Muscle layer of colon (tissue), 2 donors: ENCODE data around the gene SFMBT2.

Experiments used
- H3K27ac ChIP-seq: one replicate; pipeline ENCODE4 v1.7.0; 2013; ENCODE audit warnings: low read depth, mild to moderate bottlenecking, low read length, moderate library complexity
- H3K27me3 ChIP-seq, 2 donors: one replicate each; pipeline ENCODE4 v1.7.0; 2013; ENCODE audit warnings: low read length in 2 of 2, mild to moderate bottlenecking in 2 of 2; ENCODE audit not compliant: insufficient read depth in 2 of 2, control insufficient read depth in 1 of 2
- H3K36me3 ChIP-seq: one replicate; pipeline ENCODE4 v1.7.0; 2013; ENCODE audit warnings: mild to moderate bottlenecking, low read length; ENCODE audit not compliant: insufficient read depth
- H3K4me1 ChIP-seq: one replicate; pipeline ENCODE4 v1.7.0; 2013; ENCODE audit warnings: mild to moderate bottlenecking, low read length; ENCODE audit not compliant: insufficient read depth
- H3K4me3 ChIP-seq, 2 donors: one replicate each; pipeline ENCODE4 v1.7.0; 2013; ENCODE audit warnings: low read length in 2 of 2, low read depth in 1 of 2, mild to moderate bottlenecking in 1 of 2, moderate library complexity in 1 of 2
- H3K9ac ChIP-seq: one replicate; pipeline ENCODE4 v1.7.0; 2013; ENCODE audit warnings: low read length
- H3K9me3 ChIP-seq: one replicate; pipeline ENCODE4 v1.7.0; 2013; ENCODE audit warnings: mild to moderate bottlenecking, low read length
- donor health status: abdominal sarcoma.
- donor health status: Adenocarcinoma of cecum.

SFMBT2 gene

DNA sequence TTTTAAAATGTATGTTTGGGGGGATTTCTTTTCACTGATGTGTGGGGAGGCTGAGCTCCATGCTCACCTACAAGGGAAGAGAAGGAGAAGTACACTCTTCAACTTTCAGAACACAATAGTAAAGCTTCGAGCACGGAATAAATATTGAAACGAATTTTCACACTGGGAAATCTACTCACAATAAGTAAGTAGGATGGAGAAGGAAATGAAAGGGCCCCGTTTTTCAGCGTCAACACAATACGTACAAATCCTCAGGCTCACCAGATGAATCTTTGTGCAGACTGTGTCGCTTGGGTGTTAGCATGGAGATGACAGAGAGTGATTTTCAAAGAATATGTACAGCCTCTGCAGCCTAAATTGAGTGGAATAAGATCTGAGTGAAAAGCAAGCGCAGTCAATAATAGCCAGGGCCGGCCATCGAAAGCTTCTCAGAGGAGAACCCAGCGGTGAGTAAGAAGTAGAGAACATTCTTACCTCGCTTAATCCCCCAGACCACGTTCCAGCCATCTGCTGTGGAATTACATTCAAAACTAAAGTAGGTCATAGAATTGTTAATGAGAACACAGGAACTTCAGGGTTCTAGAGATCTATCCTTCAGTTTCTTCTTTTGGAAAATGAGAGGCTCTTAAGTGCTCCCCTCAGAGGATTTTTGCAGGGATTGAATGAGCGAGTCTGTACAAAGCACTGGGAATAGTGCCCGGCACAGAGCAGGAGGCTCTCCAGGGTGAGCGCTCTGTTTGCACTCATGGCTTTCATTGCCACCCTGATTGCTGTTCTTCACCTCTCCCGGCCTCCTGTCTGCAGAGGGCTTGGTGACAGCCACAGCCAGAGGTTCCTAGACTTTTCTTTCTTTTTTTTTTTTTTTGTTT, 292.8 kb downstream of the SFMBT2 start:
- Histone ChIP-seq H3K36me3 (no peaks in the 10 kb centered on the region), H3K9me3 (no peaks in the 10 kb centered on the region), H3K27ac (no peak overlapping the region), H3K9ac (no peak overlapping the region), H3K4me1 (no peaks in the 10 kb centered on the region), H3K27me3 (no peaks in the 10 kb centered on the region), H3K4me3 (no peak overlapping the region)

DNA sequence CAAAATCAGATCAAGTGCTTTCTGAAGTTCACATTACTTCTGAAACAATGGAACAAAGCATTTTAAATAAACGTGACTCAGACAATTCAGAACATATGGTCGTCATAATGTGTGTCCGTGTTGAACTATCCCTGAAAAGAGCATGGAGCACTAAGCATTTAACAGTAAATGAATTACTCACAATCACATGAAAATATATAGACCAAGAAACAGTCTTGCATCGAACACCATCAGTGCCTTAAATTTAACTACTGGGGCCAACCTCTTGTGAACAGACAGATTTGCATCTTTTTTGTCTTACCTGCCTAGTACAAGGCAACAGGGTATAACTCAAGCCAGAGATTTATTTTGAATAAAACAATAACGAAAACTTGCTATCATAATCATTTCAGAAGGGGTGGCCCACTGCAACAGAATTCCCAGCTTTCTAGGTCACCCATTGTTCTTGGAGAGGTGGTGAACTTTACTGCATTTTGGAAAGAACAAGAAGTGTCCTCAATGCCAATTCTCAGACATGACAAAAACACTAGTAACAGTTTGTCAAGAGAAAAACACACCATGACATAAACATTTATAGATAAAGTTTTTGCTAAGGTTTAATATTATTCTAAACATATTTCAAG, 293.5 kb downstream of the SFMBT2 start:
- no peaks in the 10 kb centered on the region for H3K27me3 ChIP-seq
- H3K9me3 ChIP-seq, result no peaks in the 10 kb centered on the region
- H3K4me3 ChIP-seq, result no peak overlapping the region
- H3K36me3 ChIP-seq, result no peaks in the 10 kb centered on the region
- no peaks in the 10 kb centered on the region for H3K4me1 ChIP-seq
- no peak overlapping the region for H3K9ac ChIP-seq
- H3K27ac ChIP-seq, result no peak overlapping the region

DNA sequence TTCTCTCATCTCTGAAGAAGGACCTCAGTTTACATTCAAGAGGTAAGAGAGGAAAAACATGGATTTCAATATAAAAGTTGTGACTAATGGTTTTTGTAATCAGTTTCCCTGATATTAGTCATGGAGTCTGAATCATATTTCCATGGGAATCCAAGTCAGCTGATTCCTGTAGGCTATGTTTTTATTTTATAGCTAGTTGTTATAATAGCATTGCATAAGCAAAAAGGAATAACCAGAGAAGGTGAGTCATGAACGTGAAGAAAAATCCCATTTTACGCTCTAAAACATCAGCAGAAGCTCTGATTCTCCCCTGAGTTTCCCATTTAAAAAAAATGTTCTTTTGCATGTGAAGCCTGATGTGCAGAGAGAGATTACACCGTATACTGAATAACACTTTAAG, 299.3 kb downstream of the SFMBT2 start:
- H3K9ac ChIP-seq, result no peak overlapping the region
- no peaks in the 10 kb centered on the region for H3K36me3 ChIP-seq
- no peak overlapping the region for H3K4me3 ChIP-seq
- H3K9me3 ChIP-seq, result no peaks in the 10 kb centered on the region
- no peaks in the 10 kb centered on the region for H3K4me1 ChIP-seq
- H3K27me3 ChIP-seq, result no peaks in the 10 kb centered on the region
- H3K27ac ChIP-seq, result no peak overlapping the region

DNA sequence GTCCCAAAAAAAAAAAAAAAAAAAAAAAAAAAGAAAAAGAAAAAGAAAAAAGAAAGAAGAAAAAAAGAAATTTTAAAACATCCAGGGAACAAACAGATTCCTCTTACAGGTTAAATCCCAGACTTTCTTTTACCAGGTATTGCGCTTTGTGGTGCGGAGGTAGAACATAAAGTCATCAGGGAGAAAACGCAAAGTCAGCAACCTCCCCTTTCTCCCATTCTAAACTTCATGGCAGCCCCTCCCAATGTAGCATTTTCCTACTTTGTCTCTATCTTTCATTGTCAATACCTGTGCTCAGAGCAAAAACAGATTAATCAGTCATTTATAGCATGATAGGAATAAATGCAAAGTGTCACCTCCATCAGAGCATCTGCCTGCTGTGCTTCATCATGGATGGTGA, 299.7 kb downstream of the SFMBT2 start:
- H3K27ac ChIP-seq, result no peak overlapping the region
- H3K27me3 ChIP-seq, result no peaks in the 10 kb centered on the region
- no peak overlapping the region for H3K4me3 ChIP-seq
- no peaks in the 10 kb centered on the region for H3K4me1 ChIP-seq
- no peaks in the 10 kb centered on the region for H3K36me3 ChIP-seq
- no peaks in the 10 kb centered on the region for H3K9me3 ChIP-seq
- no peak overlapping the region for H3K9ac ChIP-seq
